ENCODE results near the gene CDK3.

CDK3 gene

DNA sequence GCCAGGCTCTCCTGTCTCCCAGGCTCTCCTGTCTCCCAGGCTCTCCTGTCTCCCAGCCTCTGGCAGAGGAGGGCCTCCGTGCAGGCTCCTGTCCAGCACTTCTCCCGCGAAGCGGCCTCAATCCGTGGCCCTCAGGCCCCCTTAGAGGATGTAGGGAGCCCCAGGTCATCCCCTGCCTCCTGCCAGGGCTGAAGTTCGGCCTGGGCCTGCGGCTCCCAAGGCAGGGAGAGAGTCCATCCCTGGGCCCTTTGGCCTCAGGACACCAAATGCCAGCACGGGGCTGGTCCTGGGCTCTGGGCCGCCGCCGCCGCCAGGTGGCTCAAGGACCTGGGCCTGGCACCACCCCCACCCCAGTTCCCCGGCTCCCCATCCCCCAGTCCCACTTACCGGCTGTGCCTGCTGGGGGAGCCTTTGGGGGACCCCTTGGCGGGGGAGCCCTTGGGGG, 26.1 kb downstream of the CDK3 start:
- TF ChIP-seq, protein P1, sequence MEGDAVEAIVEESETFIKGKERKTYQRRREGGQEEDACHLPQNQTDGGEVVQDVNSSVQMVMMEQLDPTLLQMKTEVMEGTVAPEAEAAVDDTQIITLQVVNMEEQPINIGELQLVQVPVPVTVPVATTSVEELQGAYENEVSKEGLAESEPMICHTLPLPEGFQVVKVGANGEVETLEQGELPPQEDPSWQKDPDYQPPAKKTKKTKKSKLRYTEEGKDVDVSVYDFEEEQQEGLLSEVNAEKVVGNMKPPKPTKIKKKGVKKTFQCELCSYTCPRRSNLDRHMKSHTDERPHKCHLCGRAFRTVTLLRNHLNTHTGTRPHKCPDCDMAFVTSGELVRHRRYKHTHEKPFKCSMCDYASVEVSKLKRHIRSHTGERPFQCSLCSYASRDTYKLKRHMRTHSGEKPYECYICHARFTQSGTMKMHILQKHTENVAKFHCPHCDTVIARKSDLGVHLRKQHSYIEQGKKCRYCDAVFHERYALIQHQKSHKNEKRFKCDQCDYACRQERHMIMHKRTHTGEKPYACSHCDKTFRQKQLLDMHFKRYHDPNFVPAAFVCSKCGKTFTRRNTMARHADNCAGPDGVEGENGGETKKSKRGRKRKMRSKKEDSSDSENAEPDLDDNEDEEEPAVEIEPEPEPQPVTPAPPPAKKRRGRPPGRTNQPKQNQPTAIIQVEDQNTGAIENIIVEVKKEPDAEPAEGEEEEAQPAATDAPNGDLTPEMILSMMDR (IDR thresholded peaks at IDR 0.05; ENCODE audit: insufficient read depth, low read length, poor library complexity, severe bottlenecking): no peak
- no peak for DNase-seq (ENCODE audit: extremely low read depth, insufficient read length)
- H3K4me3 ChIP-seq (replicated peaks; ENCODE audit: low read depth, low read length): no peak overlapping the region
- no peaks in the 10 kb centered on the region; the same call in 1 of the 2 replicates for H3K27me3 ChIP-seq (replicated peaks; ENCODE audit: control insufficient read depth, insufficient read depth, low read length)
- H3K36me3 ChIP-seq (ENCODE audit: control insufficient read depth, insufficient read depth, low read length): no peaks in the 10 kb centered on the region

DNA sequence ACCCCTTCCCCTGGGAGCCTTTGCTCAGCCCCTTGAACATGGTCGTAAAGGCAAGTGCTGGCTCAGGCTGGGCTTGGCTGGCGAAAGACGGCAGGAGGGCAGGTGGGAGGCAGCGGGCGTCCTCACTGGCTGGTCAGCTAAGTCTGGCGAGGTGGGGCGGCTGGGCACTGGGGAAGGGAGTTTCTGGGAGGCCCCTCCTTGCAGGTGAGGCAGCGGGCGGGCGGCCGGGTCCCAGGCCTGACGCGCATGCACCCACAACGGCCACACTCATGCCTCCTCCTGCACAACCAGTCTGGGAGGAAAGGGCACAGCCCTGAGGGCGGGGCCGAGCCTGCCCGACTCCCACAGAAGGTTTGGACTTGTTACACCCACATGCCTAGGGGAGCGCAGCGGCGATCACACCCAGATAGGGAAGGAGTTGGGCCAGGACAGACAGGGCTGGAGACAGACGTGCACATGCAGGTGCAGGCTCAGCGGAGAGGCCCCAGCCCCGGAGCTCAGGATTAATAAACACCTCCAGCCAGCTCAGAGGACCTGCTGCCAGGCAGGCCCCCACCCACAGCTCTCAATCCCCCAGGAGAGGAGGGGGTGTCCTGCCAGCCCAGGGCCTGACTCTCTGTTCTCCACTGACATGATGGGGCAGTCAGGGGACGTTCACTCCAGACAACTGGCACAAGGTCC, 26.6 kb downstream of the CDK3 start, which contains the start of gene EVPL:
TSS of gene EVPL (minus strand) at position 148 of the 681 bp plus-strand sequence. CDS start at position 40, 108 bp downstream.
- Histone ChIP-seq H3K36me3 (ENCODE audit: control insufficient read depth, insufficient read depth, low read length) (no peaks in the 10 kb centered on the region), H3K4me3 (replicated peaks; ENCODE audit: low read depth, low read length) (no peak within 1 kb of the TSS), H3K27me3 (replicated peaks; ENCODE audit: control insufficient read depth, insufficient read depth, low read length) (no peaks in the 10 kb centered on the region; the same call in 1 of the 2 replicates)
- DNase-seq (ENCODE audit: extremely low read depth, insufficient read length): no peak
- TF ChIP-seq, protein P1 (IDR thresholded peaks at IDR 0.05; ENCODE audit: insufficient read depth, low read length, poor library complexity, severe bottlenecking): no peak

- no peak for DNase-seq (ENCODE audit: extremely low read depth, insufficient read length)
- TF ChIP-seq, protein P1 (IDR thresholded peaks at IDR 0.05; ENCODE audit: insufficient read depth, low read length, poor library complexity, severe bottlenecking): no peak
- Histone ChIP-seq H3K4me3 (replicated peaks; ENCODE audit: low read depth, low read length) (no peak overlapping the region), H3K36me3 (ENCODE audit: control insufficient read depth, insufficient read depth, low read length) (no peaks in the 10 kb centered on the region), H3K27me3 (replicated peaks; ENCODE audit: control insufficient read depth, insufficient read depth, low read length) (no peaks in the 10 kb centered on the region)
Measured at GRCh38 chr17:76032073-76032779, 31.6 kb downstream of the CDK3 start.

GRCh38 chr17:76032780-76033108, 32.1 kb downstream of the CDK3 start:
- H3K36me3 ChIP-seq (ENCODE audit: control insufficient read depth, insufficient read depth, low read length): no peaks in the 10 kb centered on the region
- TF ChIP-seq, protein P1 (IDR thresholded peaks at IDR 0.05; ENCODE audit: insufficient read depth, low read length, poor library complexity, severe bottlenecking): no peak
- no peak overlapping the region for H3K4me3 ChIP-seq (replicated peaks; ENCODE audit: low read depth, low read length)

GRCh38 chr17:76033139-76033538, 32.5 kb downstream of the CDK3 start:
- Histone ChIP-seq H3K27me3 (replicated peaks; ENCODE audit: control insufficient read depth, insufficient read depth, low read length) (no peaks in the 10 kb centered on the region), H3K4me3 (replicated peaks; ENCODE audit: low read depth, low read length) (no peak overlapping the region), H3K36me3 (ENCODE audit: control insufficient read depth, insufficient read depth, low read length) (no peaks in the 10 kb centered on the region; the same call in 1 of the 2 replicates)
- no peak for DNase-seq (ENCODE audit: extremely low read depth, insufficient read length)
- TF ChIP-seq, protein P1 (IDR thresholded peaks at IDR 0.05; ENCODE audit: insufficient read depth, low read length, poor library complexity, severe bottlenecking): no peak

More at GRCh38 chr17:76032780-76033108, 32.1 kb downstream of the CDK3 start:
- no peaks in the 10 kb centered on the region for H3K27me3 ChIP-seq (replicated peaks; ENCODE audit: control insufficient read depth, insufficient read depth, low read length)
- no peak for DNase-seq (ENCODE audit: extremely low read depth, insufficient read length)
